ENCODE data around the gene CD248.
"Not testable (repeated sequence)": the region's sequence is repeated elsewhere in the genome, so short reads cannot be mapped to it uniquely, and the experiment has no call there.

CD248 gene

DNA sequence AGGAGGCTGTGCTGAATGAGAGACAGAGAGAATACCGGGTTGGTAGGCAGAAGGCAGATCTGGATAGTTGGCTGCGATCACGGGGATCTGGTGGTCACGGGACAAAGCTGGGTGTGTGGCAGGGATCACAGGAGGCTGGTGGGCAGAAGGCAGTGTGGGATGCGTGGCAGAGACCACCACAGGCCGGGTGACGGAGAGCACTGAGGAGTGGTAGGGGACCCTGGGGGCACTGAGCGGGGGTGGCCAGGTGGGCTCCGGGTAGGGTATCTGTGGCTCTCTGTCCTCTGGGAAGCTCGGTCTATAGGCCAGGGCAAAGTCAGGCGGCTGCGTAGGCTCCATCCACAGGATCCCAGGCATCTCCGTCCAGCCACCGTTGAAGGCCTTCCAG, 1.4 kb downstream of the CD248 start:
- DNase-seq = no peak

DNA sequence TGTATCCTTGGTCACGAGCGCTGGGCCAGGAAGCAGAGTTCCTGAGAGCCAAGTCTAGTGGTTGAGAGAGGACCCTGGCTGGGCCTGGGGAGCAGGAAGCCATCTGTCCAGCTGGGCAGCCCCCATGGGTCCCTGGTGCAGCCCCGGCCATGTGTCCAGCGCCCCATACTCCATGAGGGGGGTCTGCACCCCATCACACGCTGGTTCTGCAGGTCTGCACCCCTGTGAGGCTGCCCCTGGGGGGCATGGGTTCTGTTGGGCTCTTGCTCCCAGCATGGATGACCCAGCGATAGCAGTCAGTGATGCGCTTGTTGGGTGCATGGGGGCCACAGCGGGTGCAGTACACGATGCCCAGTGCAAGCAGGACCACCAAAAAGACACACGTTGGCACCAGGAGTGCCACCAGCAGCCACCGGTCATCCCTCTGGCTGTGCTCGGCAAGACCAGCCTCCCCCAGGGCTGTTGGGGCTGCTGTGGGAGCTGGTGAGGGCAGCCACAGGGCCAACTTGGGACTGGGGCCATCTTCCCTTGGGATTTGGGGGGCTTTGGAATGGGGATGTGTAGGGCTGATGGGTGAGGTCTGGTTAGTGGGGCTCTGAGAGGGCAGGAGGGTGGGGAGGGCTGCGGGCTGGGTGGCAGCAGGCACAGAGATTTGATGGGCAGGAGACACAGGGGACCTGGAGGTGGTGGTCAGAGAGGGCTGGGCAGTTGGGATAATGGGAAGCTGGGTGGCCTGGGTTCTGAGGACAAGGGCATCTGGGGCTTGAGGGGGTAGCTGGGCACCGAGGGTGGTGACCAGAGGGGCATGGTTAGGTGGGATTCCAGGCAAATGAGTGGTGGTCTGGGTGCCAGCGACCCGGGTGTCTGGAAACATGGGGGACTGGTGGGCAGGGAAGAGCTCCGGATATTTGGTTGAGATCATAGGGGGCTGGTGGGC, 2.0 kb downstream of the CD248 start:
- in situ Hi-C loops (cut with MboI; ENCODE audit: low pct_unique_long_range_greater_than_20kb, low sequenced_read_pairs) = no loop called here
- no peak for DNase-seq

More for the DNA sequence above, 1.4 kb downstream of the CD248 start:
- in situ Hi-C loops (cut with MboI; ENCODE audit: low pct_unique_long_range_greater_than_20kb, low sequenced_read_pairs) = no loop called here

DNA sequence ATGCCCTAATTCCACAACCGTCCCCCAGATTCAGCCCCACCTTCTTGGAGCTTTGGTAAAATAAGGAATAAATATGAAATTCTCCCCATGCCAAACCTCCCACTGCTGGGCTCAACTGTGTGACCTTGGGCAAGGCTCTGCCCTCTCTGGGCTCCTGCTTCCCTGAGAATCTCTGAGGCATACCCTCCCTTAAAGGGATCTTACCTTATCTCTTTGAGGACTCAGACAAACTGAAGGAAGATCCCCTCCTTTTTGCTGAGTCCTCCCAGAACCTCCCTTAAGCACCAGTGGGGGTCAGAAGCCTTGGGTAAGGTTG, 2.7 kb downstream of the CD248 start:
- no peak for DNase-seq
- in situ Hi-C loops (cut with MboI; ENCODE audit: low pct_unique_long_range_greater_than_20kb, low sequenced_read_pairs) = no loop called here

DNA sequence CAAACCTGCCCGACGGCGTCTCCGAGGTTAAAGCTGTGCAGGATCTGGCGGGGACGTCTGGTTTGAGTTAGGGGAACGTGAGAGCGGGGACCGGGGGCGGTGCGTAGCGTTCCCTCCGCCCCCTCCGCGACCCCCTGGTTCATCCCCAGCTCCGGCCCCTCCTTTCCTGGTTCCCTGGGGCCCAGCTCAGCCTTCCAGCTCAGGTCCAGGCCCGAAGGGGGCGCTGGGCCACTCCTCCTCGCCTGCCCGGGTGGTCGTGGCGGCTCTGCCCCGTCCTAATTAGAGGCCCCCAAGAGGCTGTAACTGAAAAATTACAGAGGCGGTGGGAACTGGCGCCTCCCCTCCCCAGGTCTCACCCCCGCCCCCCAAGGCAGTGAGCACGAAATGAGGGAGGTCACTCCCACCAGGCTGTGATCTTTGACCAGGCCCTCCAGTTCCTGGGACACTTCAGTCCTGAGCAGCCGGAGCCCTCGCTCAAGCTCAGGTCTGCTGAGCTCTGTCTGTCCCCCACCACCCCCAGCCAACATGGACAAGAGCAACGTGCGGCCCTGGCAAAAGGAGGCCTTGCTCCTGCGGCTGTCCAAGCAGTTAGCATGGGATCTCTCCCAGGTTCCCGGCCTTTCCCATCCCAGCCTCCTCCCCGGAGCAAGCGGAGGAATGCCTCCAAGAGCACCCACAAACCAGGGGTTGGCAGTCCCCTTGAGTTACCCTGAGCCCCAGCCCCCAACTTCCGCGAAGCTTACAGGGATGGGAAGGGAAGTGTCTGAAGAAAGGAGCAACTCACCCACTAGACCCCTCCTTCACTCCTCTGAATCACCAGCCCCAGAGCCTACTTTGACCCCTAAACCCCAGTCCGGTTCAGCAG, 3.3 kb downstream of the CD248 start:
- in situ Hi-C loops (cut with MboI; ENCODE audit: low pct_unique_long_range_greater_than_20kb, low sequenced_read_pairs) = no loop called here
- DNase-seq = no peak

DNA sequence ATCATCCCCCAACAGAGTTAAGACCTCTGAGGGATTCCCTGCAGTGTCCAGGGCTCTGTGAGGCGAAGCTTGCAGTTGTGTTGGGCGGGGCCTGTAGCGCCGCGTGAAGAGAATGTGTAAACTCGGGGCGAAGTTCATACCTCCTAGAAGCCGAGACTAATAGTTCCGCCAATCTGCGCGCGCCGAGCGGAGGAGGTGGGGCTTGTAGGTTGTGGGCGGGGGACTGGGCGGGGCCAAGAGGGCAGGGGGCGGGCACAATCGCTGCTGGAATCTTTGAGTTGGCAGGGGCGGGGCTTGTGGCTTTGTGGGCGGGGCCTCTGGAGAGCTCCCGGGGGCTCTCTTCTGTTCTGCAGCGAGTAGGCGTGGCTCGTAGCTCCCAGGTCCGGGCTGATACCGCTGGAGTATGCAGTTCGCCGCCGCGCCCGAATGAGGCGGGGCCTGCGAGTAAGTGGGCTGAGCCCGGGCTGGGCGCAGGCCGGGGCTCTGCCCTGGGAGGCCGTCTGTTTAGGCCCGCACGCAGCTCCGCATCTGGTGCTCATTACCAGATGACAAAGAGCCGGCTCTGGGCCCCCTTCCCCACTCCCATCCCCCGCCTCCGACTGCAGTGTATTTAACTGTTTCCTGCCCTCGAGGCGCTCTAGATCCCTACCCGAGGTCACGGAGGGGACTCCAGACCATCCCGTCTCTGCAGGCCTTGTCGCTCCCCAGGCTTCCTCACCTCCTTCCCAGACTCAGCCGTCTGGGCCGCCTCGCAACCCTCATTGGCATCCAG, 4.1 kb downstream of the CD248 start:
- in situ Hi-C loops (cut with MboI; ENCODE audit: low pct_unique_long_range_greater_than_20kb, low sequenced_read_pairs) = no loop called here
- peak; percentile 96 for DNase-seq

DNA sequence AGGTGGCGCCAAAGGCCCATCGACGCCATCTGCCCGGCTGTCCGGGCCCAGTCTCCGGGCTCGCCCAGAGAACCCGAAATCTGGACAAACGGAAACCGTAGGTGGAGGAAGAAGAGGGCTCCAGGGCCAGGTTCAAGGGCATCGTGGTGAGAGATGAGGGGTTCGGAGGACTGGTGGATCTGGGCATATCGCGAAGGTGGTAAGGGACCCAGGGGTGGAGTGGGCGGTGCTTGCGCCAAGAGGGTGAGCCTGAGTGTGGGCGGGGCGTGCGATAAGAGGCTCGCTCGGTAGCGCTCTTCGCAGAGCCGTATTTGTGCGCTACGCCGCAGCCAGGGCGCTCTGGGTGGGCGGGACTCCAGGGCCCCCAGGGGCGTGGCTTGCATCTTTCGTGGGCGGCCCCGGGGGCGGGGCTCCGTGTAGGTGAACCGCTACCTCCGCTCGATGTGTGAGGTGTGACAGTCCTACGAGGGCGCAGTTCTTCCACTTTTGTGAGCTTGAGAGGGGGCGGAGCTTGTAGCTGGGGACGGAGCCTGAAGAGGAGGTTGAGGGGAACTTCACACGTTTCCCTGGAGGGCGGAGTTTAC, 4.8 kb downstream of the CD248 start:
- in situ Hi-C loops (cut with MboI; ENCODE audit: low pct_unique_long_range_greater_than_20kb, low sequenced_read_pairs) = no loop called here
- DNase-seq = peak; percentile 95

DNA sequence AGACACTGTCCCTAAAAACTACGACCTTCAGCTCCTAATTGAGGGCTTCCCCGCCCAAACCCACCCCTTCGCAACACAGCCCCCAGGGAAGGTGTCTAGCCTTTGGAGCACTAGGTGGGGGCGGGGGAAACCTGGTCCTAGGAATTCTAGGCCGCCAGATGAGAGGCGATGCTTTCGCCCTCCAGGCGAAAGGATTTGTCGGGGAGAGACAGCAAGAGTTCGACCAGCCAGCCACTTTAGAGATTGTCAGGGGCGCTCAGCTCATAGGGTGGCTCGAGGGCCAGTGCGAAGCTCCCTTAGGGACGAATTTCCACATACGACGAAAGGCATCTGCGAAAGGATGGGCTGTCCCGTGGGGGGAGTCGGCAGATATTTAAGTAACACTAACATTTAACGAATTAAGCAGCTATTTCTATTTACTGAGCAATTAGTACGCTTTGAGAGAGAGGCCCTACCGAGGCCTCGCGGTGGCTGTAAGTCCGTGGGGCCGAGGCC, 5.3 kb downstream of the CD248 start:
- DNase-seq = no peak
- in situ Hi-C loops (cut with MboI; ENCODE audit: low pct_unique_long_range_greater_than_20kb, low sequenced_read_pairs) = no loop called here

DNA sequence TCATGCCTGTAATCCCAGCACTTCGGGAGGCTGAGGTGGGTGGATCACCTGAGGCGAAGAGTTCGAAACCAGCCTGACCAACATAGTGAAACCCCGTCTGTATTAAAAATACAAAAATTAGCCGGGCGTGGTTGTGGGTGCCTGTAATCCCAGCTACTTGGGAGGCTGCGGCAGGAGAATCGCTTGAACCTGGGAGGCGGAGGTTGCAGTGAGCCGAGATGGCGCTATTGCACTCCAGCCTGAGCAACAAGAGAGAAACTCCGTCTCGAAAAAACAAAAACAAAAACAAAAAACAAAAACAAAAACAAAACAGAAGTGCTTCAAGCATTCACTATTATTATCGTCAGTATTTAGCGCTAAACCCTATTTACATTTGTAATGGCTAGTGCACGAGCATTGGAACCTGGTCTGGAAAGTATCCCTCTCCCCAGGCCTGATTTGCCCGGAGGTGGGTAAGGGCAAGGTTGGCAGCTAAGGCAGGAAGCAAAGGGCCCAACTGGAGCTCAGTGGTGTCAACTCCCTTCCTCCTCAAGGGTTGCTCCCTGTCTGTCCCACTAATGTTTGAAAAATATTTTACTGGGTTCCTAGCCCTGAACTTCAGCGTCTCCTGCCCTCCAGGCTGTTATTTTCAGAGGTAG, 5.9 kb downstream of the CD248 start:
- in situ Hi-C loops (cut with MboI; ENCODE audit: low pct_unique_long_range_greater_than_20kb, low sequenced_read_pairs); DNase-seq: not testable (repeated sequence)

DNA sequence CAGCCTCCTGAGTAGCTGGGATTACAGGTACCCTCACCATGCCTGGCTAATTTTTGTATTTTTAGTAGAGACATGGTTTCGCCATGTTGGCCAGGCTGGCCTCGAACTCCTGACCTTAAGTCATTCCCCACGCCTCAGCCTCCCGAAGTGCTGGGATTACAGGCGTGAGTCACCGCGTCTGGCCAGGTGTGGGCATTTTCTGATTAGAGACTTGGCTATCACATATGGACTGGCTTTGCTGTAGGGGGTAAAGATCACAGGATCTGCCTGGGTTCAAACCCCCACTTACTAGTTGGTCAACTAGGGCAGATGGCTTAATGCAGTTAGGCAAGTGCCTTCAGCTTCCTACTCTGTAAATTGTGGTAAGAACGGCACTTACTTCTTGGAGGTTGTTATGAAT, 6.5 kb downstream of the CD248 start:
- in situ Hi-C loops (cut with MboI; ENCODE audit: low pct_unique_long_range_greater_than_20kb, low sequenced_read_pairs) = no loop called here

DNA sequence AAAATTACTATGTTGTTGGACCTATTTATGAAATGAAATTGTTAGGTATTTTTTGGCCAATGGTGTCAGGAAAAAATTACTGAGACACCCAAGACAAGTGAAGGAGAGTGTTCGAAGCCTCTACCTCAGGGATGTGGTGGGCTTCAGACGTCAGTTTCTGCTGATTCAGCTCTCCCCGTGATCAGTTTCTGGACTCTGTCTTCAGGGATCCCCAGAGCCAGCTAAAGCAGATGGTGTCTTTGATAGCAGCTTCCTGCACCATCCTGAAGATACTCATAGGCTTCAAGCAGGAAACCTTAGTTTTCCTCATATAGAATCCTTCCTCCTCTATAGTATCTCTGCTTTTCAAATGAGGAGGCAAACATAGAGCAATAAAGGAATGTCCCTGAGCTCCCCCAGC, 7.4 kb downstream of the CD248 start:
- in situ Hi-C loops (cut with MboI; ENCODE audit: low pct_unique_long_range_greater_than_20kb, low sequenced_read_pairs) = no loop called here
- DNase-seq = no peak

More for the DNA sequence above, 6.5 kb downstream of the CD248 start:
- no peak for DNase-seq

DNA sequence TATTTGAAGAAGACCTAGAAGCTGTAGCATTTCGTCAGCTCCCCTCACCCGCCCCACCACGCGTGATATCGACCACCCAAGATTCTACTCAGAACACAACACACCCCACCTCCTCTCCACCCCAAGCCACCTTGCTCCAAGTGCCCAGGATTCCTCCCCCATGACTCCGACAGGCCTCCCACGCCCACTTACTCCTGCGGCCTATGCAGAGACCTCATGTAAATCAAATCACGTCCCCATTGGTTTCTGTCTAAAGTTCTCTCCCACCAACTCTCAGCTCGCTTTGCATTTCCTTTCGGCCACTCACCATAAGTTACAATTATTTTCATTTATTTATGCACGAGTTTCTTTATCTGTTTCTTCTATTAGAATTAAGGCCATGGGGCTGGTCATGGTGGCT, 14.2 kb downstream of the CD248 start:
- in situ Hi-C loops (cut with MboI; ENCODE audit: low pct_unique_long_range_greater_than_20kb, low sequenced_read_pairs) = no loop called here
- no peak for DNase-seq

DNA sequence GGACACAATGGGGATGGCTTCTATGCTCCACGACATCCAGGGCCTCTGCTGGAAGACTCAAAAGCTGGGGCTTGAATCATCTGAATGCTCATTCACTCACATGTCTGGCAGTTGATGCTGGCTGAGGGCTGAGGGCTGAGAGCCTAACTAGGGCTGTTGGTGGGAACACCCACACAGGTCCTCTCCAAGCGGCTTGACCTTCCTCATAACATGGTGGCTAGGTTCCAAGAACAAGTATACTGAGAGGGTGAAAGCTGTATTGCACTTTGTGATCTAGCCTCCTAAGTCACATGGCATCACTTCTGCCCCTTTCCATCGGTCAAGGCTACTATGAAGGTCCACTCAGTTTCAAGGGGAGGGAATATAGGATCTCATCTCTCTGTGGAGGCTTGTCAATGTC, 17.7 kb downstream of the CD248 start:
- in situ Hi-C loops (cut with MboI; ENCODE audit: low pct_unique_long_range_greater_than_20kb, low sequenced_read_pairs) = no loop called here
- no peak for DNase-seq

DNA sequence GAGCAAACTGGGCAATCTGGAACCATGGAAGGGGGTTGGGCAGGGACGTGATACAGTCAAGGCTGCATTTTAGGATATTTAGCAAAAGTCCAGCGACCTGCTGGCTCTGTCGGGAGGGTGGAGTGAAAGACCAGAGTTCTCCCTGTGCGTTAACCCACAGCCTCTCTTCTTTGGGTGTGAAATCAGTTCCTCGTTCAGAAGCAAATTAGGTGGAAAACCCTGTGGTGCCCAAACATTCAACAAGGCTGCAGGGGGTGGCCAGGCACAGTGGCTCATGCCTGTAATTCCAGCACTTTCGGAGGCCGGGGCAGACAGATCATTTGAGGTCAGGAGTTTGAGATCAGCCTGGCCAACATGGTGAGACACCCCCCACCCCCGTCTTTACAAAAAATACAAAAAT, 19.2 kb downstream of the CD248 start:
- DNase-seq = no peak
- in situ Hi-C loops (cut with MboI; ENCODE audit: low pct_unique_long_range_greater_than_20kb, low sequenced_read_pairs) = no loop called here

DNA sequence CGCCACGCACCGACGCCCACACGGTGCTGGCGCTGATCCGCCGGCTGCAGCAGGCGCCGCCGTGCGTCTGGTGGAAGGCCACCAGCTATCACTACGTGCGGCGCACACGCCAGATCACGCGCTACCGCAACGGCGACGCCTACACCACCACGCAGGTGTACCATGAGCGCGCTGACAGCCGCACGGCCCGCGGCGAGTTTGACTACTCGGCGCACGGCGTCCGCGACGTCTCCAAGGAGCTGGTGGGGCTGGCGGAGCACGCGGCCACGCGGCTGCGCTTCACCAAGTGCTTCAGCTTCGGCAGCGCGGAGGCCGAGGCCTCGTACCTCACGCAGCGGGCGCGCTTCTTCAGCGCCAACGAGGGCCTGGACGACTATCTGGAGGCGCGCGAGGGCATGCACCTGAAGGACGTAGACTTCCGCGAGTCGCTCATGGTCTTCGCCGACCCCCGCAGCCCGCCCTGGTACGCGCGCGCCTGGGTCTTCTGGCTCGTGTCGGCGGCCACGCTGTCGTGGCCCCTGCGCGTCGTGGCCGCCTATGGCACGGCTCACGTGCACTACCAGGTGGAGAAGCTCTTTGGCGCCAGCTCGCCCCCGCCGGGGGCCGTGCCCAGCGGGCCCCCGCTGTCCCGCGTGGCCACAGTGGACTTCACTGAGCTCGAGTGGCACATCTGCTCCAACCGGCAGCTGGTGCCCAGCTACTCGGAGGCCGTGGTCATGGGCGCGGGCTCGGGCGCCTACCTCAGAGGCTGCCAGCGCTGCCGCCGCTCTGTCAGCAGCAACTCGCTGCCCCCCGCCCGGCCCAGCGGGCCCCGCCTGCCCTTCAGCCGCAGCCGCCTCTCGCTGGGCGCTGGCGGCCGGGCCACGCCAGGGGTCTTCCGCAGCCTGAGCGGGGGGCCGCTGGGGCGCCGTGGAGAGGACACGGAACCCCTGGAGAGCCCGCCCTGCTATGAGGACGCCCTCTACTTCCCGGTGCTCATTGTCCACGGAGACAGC, 21.9 kb downstream of the CD248 start:
- in situ Hi-C loops (cut with MboI; ENCODE audit: low pct_unique_long_range_greater_than_20kb, low sequenced_read_pairs) = no loop called here

DNA sequence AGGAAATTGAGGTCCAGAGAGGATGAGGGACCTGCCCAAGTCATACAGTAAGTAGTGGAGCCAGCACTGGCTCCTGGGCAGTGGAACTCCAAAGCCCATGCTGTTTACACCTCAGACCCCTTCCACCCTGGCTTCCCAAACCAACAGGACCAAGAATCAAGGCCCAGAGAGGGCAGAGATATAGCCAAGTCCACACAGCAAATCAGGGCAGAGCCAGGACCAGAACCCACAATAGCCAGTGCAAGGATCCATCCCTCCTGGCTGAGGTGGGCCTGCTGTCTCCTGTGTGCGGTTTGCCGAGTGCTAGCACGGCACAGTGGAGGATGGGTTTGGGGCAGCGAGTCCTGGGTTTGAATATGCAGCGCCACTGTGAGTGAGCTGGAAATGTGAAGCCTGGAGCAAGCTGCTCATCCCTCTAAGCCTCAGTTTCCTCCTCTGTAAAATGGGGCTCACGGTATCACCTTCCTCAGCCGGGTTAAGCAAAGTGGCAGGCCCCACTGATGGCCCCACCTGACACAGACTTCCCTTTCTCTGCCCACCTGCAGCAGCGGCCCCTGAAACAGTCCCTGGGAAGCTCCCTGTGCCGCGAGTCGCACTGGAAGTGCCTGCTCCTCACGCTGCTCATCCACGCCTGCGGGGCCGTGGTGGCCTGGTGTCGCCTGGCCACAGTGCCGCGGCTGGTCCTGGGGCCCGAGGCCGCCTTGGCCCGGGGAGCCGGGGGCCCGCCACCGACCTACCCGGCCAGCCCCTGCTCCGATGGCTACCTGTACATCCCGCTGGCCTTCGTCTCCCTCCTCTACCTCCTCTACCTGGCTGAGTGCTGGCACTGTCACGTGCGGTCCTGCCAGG, 22.8 kb downstream of the CD248 start:
- DNase-seq = no peak
- in situ Hi-C loops (cut with MboI; ENCODE audit: low pct_unique_long_range_greater_than_20kb, low sequenced_read_pairs) = no loop called here

More for the DNA sequence above, 21.9 kb downstream of the CD248 start:
- no peak for DNase-seq

DNA sequence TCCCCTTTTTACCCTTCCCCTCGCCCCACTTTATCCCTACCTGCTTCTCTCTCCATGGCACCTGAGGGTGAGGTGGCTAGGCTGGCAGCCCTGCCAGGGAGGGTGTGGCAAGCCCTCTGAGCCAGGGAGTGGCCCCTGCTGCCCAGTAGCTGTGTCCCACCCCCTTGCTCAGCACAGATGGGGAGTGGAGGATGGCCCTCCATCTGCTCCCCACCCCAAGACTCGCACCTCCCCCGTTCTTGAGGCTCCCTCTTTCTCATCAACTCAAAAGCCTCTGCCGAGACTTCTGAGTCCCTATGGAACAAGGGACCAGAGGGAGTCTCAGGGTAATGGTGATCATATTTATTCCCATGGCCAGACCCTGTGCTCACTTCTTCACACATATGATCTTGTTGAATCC, 23.5 kb downstream of the CD248 start:
- in situ Hi-C loops (cut with MboI; ENCODE audit: low pct_unique_long_range_greater_than_20kb, low sequenced_read_pairs) = no loop called here
- DNase-seq = no peak
